Activated B cell treated with CpG ODN at 0.5 μM for 24 hours (primary cell): ENCODE results near the gene TCF7L1. TPM values are rescaled to one million over a fixed set of nuclear protein-coding genes. Genes with fewer than 3 reads are reported as not detected.

ENCODE experiments used
- ATAC-seq: fragments of 200-7000 bp; cut with Tn5 transposase; one replicate; pipeline ENCODE4 v1.10.0; 2021; ENCODE audit warnings: low read depth, mild to moderate bottlenecking, moderate library complexity
- CTCF ChIA-PET: fragments of 350-600 bp; sonication (Branson Sonifier 250); formaldehyde crosslinking; loops from one replicate; lab custom pipeline; 2021; ENCODE audit warnings: antibody characterized with exemption; lab: Charles Lee
- POLR2A ChIA-PET: fragments of 350-600 bp; sonication (Branson Sonifier 250); formaldehyde crosslinking; loops from one replicate; lab custom pipeline; 2021; ENCODE audit warnings: antibody characterized with exemption; lab: Charles Lee
- DNase-seq: peaks from one replicate; pipeline ENCODE4 v3.0.0; 2022
- H3K27ac Mint-ChIP-seq: one replicate; pipeline ENCODE4 v1.8.0; 2020; ENCODE audit warnings: mixed read lengths
- H3K27me3 Mint-ChIP-seq: one replicate; pipeline ENCODE4 v1.8.0; 2021; ENCODE audit warnings: mixed read lengths
- H3K36me3 Mint-ChIP-seq: one replicate; pipeline ENCODE4 v1.8.0; 2021; ENCODE audit warnings: low read depth, mixed read lengths
- H3K4me1 Mint-ChIP-seq: one replicate; pipeline ENCODE4 v1.8.0; 2021; ENCODE audit warnings: mixed read lengths
- H3K4me3 Mint-ChIP-seq: one replicate; pipeline ENCODE4 v1.8.0; 2020; ENCODE audit warnings: mild to moderate bottlenecking, mixed read lengths
- H3K9me3 Mint-ChIP-seq: one replicate; pipeline ENCODE4 v1.8.0; 2020; ENCODE audit warnings: mixed read lengths
- CTCF ChIP-seq: fragments of 200-600 bp; IDR thresholded peaks from one replicate; pipeline ENCODE4 v1.8.0; 2022; ENCODE audit warnings: antibody characterized with exemption, mild to moderate bottlenecking
- intact Hi-C: fragments of 100-400 bp; cut with micrococcal nuclease; formaldehyde crosslinking; loops from one replicate; pipeline ENCODE4 v1.15.1; 2024
- total RNA-seq: library from RNA; stranded (reverse); gene quantifications from 2 replicates; pipeline ENCODE4 v1.2.3, GENCODE V29; 2022

Gene TCF7L1
- total RNA-seq, 1 donor from 2014 or later: 0.07 TPM

GRCh38 chr2:85091838-85092237 lies 41.4 kb upstream of the TCF7L1 start:
- TF ChIP-seq CTCF: no peak
- no peaks in the 10 kb centered on the region for H3K4me1 Mint-ChIP-seq
- no peak overlapping the region for H3K27ac Mint-ChIP-seq
- peaks cover 2% of the 10 kb centered on the region for H3K9me3 Mint-ChIP-seq
- ATAC-seq (no peak), DNase-seq (no peak)
- H3K36me3 Mint-ChIP-seq: no peaks in the 10 kb centered on the region
- intact Hi-C loops: no loop called here
- peaks cover 23% of the 10 kb centered on the region for H3K27me3 Mint-ChIP-seq
- ChIA-PET CTCF (no interaction called here), POLR2A (no interaction called here)
- no peak overlapping the region for H3K4me3 Mint-ChIP-seq

- Mint-ChIP-seq H3K4me3 (no peak overlapping the region), H3K9me3 (peaks cover 2% of the 10 kb centered on the region), H3K27ac (no peak overlapping the region), H3K4me1 (no peaks in the 10 kb centered on the region), H3K27me3 (peaks cover 21% of the 10 kb centered on the region), H3K36me3 (no peaks in the 10 kb centered on the region)
- ATAC-seq (no peak), DNase-seq (no peak)
- intact Hi-C loops: no loop called here
- TF ChIP-seq CTCF: no peak
- POLR2A ChIA-PET: no interaction called here
- CTCF ChIA-PET: no interaction called here
Measured at GRCh38 chr2:85095094-85095493, 38.1 kb upstream of the TCF7L1 start.

GRCh38 chr2:85096616-85097015 lies 36.6 kb upstream of the TCF7L1 start:
- intact Hi-C loops: no loop called here
- no peak for ATAC-seq
- TF ChIP-seq CTCF: no peak
- CTCF ChIA-PET: no interaction called here
- POLR2A ChIA-PET: no interaction called here
- Mint-ChIP-seq H3K4me3 (no peak overlapping the region), H3K36me3 (no peaks in the 10 kb centered on the region), H3K27ac (no peak overlapping the region), H3K9me3 (peaks cover 2% of the 10 kb centered on the region), H3K4me1 (no peaks in the 10 kb centered on the region), H3K27me3 (peaks cover 21% of the 10 kb centered on the region)
- no peak for DNase-seq

GRCh38 chr2:85104228-85104627 lies 29.0 kb upstream of the TCF7L1 start:
- Mint-ChIP-seq H3K27me3 (peaks cover 4% of the 10 kb centered on the region), H3K27ac (no peak overlapping the region), H3K4me3 (no peak overlapping the region), H3K4me1 (no peaks in the 10 kb centered on the region), H3K9me3 (no peaks in the 10 kb centered on the region), H3K36me3 (no peaks in the 10 kb centered on the region)
- ATAC-seq: no peak
- intact Hi-C loops: no loop called here
- no peak for TF ChIP-seq CTCF
- DNase-seq: no peak
- POLR2A ChIA-PET: no interaction called here
- CTCF ChIA-PET: no interaction called here

- Mint-ChIP-seq H3K9me3 (no peaks in the 10 kb centered on the region), H3K27me3 (peaks cover 3% of the 10 kb centered on the region), H3K4me1 (no peaks in the 10 kb centered on the region), H3K27ac (no peak overlapping the region), H3K36me3 (no peaks in the 10 kb centered on the region), H3K4me3 (no peak overlapping the region)
- intact Hi-C loops: no loop called here
- no peak for TF ChIP-seq CTCF
- no peak for DNase-seq
- POLR2A ChIA-PET: interaction anchor here (0.6 kb wide), 1 partner anchor 1253 kb away, joined by 4 read pairs; no protein-coding TSS in a partner anchor
- ATAC-seq: no peak
- CTCF ChIA-PET: no interaction called here
Measured at GRCh38 chr2:85106489-85107180, 26.6 kb upstream of the TCF7L1 start.
